HG03378 (cell line): ENCODE measurements around the gene RAD51B.

ENCODE experiments used
- ATAC-seq: cut with Tn5 transposase; IDR thresholded peaks from one replicate; pipeline ENCODE4 v1.9.1; 2021; ENCODE audit warnings: mild to moderate bottlenecking, moderate library complexity; ENCODE audit not compliant: unreplicated experiment

The RAD51B gene

DNA sequence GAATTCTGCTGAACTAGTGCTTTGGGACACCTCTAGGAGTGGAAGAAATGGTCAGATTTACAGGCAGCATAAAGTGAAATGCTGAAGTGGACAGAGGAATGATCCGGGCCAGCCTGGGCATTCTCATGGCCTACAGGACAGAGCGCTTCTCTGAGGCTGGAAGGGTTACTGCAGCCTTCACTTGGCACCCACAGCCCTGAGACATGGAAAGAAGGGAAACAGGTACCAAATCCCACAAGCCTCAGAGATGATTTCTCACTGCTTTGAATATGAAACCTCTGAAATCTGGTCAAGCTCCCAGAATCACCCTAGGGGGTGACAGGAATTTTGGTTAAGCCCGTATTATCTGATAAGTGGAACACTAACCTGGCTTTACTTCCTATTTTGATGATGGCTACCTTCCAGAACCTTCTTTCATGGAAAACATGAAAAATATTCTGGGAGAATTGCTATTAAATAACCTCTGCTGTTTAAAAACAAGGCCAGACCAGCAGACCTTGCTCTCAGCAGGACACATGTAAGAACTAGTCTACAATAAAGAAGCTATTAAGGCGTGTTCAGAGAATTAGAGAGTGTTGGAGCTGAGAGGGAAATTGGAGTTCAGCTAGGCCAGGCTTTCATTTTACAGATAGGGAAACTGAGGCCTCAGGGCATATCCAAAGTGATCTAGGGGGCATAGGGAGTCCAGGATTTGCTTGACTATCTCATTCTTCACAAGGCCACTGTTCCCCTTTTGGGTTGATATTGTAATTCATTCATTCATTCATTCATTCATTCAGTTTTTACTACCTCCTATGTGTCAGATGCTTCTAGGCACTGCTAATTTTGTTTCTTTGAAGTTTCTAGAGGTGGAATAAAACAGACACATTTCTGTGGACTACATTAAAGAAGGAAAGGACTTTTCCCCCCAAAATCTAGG lies 691.8 kb downstream of the RAD51B start:
- no peak for ATAC-seq

DNA sequence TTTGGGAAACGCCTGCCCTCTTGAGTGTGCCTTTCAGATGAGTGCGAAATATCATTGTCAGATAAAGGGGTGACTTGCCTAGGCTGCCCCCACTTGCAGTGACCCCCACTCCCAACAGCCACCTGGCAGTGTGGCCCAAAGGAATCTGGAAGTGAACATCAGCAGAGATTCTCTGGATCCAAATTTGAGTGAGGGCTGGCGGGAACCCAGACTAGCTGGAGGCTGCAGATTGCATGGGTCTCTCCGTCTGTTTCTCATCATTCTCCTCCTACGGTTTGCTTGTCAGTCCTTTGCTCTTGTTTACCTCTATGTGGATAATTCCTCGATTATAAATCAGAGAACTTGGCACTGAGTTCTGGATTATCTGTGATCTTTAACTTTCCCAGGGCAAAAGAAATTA lies 692.5 kb downstream of the RAD51B start:
- no peak for ATAC-seq

DNA sequence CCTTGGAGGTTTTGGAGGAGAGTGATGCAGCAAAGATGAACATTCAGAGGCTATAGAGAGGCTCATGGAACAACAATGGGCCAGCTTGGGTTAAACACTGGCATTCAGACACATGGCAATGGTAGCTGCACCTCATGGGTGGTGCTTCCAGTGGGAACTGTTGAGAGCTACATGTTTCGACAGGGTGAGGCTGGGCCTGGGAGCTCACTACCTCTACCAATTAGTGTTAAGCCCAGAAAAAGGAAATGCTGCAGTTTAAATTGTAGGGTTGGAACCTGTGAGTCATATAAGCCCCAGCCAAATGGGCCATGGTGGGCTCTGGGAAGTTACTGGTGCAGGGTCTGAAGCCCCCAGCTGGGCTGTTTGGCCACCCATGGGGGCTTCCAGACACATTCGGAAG lies 693.6 kb downstream of the RAD51B start:
- ATAC-seq = no peak

DNA sequence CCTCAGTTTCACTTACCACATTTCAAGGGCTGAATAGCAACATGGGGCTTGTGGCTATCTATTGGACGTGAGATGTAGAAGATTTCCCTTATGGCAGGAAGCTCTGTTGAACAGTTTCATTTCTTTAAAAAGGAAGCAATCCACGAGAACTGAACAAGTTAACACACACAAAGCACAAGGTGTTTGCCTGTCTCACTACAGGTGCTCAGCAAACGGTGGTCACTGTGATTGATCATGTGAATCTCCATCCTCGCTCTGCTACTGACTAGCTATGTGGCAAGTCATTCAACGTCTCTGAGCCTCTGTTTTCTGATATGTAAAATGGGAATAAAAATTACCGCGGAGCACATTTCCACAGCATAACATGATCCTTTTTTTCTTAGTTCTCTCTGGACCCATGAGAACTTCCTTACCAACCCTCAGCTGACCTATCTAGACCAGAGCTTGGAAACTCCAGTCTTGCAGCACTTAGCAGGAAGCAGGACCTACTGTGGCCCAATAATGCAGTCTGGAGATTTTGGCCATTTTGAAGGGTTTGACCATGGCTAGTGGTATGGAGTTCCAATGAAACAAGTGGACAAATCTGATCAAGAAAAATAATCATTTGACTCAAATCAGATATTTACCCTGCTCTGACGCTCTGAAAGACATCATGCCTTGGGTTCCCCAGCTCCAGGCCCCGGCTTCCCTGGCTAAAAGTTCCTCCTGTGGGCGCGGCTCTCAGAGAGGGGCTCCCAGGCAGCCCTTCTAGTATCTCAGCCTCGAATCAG lies 694.4 kb downstream of the RAD51B start:
- peak; percentile 75 for ATAC-seq

DNA sequence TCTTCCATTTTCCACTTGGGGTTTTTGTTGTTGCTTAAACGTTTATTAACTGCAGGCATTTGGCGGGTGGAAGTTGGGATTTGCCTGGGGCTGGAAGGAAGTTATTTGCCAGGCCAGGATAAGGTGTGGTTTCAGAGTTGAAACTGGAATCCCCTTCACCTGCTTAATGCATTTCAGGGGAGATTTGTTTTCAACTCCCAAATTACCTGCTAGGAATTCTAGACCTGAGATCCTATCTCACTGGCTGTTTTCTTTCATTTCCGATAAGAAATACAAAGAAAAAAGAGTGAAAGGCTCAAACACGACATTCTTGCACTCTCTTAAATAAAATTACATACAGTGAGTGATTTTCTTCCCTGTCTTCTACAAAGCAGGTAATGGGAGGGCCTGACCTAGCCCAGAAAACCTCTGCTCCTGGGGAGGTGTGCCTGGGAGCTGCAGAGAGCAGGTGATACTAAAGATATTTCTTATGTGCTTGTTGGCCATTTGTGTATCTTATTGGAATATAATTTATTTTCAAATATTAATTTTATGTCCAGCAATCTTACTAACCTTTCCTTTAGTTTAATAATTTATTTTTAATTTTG lies 695.1 kb downstream of the RAD51B start:
- ATAC-seq = no peak

DNA sequence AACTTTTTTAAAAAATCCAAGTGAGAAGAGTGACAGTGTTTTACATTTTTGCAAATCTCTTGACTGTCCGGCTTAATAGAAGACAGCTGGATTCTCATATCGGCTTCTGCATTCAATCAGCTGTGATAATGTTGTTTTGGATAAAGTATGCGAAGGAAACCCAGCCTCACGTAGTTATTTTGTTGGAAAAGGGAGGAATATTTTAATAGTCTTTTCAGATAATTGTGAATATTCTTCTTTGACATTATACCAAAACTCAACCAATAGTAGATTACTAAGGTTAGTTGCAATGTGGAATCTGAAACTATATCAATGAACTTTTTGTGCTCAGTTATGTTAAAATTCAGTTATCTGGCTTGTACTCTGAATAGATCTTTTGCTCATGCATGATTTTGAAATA lies 696.8 kb downstream of the RAD51B start:
- no peak for ATAC-seq

DNA sequence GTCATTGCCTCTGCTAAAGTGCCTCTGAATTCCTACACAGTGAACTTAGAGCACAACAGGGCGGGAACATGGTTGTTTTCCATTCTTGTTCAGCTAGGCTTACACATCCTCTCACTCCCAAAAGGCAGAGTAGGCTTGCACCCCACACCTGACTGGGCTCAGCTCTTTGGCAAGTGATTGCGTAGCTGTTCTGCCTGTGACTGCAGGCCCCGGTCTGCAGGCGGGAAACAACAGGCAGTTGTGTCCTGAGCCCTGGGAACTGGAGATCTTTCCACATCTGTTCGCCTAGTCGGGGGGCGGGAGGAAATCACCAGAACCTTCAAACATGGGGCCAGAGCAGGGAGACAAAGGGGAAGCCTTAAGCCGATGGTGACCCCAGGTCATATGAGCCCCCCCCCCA lies 698.6 kb downstream of the RAD51B start:
- ATAC-seq = no peak

DNA sequence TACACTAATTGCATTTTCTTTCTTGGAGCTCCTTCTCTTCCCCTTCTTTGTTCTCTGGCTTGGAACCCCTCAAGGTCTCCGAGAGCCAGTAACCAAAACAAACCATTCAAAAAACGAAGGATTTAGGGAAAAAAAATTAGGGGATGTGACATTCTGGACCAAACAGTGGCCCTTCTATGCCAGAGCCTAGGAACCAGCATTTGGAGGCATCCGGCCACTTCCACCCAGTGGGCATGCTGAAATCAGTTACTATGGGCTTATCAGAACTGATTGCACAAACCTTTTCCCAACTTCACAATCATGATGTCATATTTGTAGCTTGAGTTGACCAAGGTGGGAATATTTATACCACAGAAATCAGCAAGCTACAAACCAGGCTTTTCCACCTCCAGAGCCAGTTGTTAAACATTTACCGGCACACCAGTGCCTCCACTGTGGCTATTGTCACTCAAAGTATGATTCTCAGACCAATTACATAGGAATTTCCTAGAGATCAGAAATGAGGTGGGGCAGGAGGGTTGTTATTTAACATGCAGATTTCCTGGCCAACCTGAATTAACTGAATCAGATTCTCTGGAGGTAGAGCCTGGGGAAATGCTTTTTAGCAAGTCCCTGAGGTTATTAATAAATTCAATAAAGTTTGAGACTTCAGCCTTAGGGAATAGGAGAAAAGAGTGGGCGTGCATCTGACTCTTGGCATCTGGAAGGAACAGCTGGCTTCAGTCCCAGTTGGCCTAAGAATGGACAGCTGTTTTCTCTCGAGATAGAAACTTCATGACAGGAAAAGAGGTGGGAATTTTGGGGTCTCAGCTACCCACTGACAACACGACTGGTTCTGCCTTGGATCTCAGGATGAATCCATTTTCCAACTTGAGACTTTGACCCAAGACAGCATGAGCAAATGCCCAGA lies 699.4 kb downstream of the RAD51B start:
- ATAC-seq = no peak

DNA sequence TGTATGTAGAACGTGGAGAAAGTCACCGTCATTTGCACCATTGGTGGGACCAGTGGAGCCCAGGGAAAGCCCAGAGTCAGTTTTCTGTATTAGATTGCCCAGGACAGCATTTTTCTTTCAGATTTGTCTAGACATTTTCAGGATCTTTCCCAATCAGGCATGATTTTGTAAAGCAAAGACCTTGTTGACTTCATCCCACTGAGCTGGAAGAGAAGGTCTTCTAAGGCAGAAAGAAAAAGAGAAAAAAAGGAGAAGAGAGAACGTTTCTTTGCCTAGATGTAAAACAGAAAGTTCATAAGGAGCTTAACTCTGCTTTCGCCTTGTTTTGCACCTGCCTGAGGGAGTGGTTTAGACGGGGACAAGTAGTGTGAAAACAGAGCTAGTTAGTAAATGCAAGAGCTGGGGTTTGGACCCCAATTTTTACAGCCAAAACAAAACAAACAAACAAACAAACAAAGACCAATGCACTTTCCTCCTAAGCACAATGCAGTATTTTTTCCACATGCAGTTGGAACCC lies 700.1 kb downstream of the RAD51B start:
- no peak for ATAC-seq

DNA sequence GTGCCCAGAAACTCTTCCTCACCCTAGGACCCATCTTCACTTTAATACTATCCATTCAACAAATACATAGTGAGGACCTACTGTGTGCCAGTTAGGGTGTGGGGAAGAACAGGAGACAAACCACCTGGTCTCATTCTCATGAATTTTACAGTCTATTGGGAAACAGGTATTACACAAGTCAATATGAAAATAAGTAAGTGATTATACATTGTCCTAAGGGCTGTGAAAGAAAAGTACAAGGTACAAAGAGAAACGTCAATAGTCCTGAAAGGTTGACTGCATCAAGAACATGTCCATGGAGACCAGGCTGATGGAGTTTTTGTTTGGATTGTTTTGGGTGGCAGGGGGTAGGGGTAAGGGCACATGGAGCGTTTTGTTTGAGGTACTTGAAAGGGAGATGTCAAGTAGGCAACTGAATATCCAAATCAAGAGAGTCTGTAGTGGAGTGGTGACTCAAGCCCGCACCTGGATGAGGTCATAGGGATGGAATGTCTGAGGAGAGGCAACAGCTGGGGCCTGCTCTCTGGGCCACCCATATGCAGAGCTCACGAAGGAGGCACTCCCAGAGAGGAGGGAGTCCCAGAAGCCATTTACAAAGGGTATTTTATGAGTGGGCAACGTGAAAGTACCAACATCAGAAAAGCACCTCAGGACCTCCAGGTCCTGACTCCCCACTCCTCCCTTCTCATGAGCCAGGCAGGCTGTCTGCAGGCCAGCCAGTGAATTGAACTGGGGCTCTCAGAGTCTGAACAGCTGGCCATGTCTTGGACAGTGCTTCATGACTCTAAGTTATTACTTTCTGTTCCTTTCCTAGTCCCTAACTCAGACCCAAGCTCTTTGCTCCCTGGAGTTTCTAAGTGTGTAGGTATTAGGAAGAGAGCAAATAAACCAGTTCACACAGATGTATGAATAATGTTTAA lies 701.3 kb downstream of the RAD51B start:
- ATAC-seq = no peak

DNA sequence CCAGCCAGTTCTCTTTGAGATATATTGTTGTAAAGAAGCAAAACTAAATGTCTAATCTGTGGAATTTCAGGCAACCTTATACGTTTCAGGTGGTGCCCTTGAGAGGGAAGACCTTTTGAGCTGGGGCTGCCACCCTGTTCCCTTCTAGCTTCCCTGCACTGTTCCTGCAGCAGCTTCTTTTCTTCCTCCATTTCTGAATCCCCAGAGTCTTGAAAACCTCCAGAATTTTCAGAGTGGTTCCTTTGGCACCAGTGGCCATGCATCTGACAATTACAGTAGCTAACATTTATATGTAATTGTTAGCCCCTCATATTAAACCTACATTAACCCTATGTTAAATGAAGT lies 702.0 kb downstream of the RAD51B start:
- ATAC-seq = no peak

DNA sequence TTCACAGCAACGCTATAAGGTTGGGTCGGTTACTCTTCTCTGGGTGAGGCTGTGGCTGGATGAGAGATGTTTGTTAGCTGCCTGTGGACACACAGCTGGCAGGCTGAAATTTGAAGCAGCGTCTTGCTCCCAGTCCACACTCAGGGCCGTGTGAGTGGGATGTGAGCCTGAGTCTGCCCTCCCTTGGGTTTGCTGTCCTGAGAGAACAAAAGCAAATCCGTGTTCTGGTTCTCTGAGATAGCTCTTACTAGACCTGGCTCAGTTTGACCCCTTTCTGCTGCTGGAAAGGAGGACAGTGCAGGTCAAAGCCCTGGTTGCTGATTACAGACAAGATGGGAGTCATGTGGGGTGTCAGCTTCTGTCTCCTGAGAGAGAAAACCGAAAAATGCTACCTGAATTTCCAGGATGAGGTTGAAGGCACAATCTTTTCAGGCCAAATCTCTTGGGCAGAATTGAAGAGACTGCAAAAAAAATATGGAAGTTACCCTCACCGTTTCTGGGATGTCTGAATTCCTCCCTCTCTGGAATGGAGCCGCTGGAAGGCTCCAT lies 702.5 kb downstream of the RAD51B start:
- ATAC-seq = no peak

DNA sequence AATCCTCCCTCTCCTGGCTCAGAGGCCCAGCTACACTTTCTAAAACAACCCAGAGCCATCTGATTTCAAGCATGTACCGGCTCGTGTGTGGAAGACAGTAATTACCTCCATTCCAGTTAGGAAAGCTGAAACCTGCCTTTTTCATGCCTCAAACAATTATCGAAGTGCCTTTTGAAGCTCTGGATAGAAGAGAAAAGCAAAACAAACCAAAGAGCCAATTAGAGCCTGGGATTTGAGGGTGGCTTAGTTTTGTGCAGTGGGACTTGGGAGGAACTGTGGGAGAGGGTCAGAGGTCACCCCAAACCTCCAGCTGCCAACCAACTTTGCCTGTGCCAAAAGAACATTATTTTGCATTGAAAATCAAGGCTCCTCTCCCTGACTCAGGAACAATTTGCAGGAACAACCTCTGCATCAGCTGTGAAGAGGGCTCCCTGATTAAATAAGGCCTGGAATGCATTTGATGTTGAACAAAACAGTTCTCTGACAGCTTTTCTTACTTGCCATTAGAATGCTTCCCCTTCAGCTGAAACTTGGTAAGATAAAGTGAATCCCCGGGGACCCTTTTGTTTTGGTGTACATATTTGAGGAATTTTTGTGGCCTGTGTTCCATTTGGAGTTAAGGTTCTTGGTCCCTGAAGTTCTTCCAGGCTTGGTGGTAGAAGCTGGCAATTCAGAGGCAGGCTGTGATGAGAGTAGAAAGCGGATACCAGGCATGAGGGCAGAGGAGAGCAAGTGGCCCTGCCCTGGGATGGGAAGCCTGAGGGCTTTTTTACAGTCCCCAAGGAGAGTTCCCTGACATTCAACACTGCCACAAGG lies 703.1 kb downstream of the RAD51B start:
- no peak for ATAC-seq

DNA sequence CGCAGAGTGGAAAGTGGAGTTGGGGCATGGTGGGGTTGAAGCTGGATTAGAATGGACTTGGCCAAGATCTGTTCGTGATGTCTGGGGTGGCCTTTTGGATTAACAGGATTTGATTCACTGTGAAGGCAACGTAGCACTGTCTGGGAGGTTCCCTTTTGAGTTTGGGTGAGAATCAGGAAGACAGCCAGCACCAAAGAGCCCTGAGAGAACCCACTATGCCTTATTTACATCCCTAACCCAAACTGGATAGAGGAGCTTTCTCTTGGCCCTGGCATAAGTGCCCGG lies 703.7 kb downstream of the RAD51B start:
- no peak for ATAC-seq

DNA sequence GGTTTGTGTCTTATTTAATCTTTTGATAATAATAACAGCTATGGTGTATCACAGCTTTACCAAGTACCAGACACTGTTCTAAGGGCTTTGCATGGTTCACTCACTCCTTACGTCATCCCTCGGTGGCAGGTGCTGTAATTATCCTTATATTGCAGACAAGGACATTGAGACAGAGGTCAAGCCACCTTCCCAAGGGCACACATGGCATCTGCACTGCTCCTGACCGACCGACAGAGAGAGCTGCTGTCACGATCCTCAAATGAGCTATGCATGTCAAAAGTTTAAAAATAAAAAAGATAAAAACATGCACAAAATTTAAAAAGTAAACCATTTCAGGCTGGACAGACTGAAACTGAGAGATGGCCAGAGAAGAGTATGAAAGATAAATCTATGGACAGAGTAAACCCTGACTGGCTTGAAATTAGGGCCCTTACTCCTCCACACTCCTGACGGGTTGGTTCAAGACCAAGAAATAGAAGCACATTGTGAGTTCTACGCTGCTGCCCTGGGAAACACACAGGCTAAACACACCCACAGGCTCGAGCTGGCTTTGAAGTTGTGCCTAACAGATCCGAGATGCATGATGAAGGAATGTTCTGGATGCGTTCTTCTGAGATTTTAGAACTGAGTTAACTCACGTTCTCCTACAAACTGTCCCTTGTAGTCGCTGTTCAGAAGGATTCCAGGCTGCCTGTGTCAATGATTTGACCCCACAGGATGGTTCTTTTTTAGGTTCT lies 704.6 kb downstream of the RAD51B start:
- ATAC-seq = no peak

DNA sequence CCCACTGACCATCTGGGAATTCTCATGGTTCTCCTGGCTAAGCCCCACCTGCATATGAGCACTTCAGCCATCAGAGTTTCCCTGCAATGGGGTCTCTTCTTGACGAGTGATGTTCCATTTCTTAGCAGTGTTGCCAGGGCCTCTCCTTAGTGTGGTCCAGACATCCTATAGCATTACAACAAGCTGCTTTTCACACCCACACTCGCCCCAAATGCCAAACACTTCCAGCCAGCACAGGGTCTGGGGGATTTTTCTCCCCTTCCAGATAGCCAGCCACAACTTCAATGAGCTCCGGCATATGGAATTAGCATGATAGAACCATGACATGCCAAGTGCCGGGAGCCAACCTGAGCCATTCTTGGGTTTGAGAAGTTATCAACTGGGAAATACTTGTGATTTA lies 705.9 kb downstream of the RAD51B start:
- ATAC-seq = no peak

DNA sequence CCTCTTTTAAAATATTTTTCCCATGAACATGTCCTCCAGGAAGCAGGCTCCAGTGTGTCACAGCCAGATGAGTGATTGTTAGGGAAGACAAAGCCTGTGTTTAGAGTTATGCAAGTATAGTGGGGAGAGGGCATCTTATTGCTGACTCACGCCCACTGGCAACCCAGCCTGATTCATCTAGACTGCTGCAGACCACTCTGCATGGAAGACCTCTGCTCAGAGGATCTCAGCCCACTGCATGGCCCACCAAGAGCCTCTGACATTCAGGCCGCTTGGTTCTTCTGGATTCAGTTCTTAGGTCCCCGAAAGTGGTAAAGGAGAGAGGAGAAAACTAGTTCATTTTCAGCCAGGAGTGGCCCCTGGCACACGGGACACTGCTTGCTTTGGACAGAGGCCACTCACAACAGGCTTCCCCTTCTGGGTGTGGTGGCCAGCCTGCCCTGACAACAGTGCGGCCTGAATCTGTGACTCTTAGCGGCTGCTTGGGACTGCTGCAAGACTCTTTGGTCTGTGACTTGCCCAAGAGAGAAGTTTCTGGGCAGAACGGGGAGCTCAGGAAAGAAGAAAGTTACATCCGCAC lies 707.0 kb downstream of the RAD51B start:
- ATAC-seq = no peak
